ENCODE results near the gene TYRP1.

The TYRP1 gene

GRCh38 chr9:12681620-12682019, 11.6 kb upstream of the TYRP1 start:
- Histone ChIP-seq H3K27ac (ENCODE audit: low read length) (no peak overlapping the region), H3K4me3 (ENCODE audit: low read length) (no peak overlapping the region), H3K79me2 (ENCODE audit: low read length) (no peaks in the 10 kb centered on the region), H2AFZ (ENCODE audit: low read length) (no peak overlapping the region), H3K4me2 (ENCODE audit: low read depth, low read length) (no peak overlapping the region), H3K4me1 (ENCODE audit: low read length) (no peaks in the 10 kb centered on the region), H3F3A (ENCODE audit: insufficient read depth, low read length) (no peaks in the 10 kb centered on the region), H3K9ac (ENCODE audit: low read length) (no peak overlapping the region), H3K27me3 (replicated peaks; ENCODE audit: insufficient read depth, low read length) (no peaks in the 10 kb centered on the region), H4K20me1 (ENCODE audit: insufficient read depth, low read length) (no peaks in the 10 kb centered on the region), H3K9me3 (replicated peaks; ENCODE audit: insufficient read depth, low read length) (no peaks in the 10 kb centered on the region), H3K36me3 (replicated peaks; ENCODE audit: insufficient read depth, low read length) (no peaks in the 10 kb centered on the region), H3K9me2 (replicated peaks; ENCODE audit: insufficient read depth, low read length) (no peaks in the 10 kb centered on the region)
- DNase-seq, result no peak
- no peak for TF ChIP-seq CTCF (IDR thresholded peaks at IDR 0.05; ENCODE audit: low read length)
- TF ChIP-seq EZH2phosphoT487 (IDR thresholded peaks at IDR 0.05; ENCODE audit: low read length), result no peak
- TF ChIP-seq EZH2 (optimal IDR thresholded peaks at IDR 0.05; ENCODE audit: low read depth, low read length), result no peak

GRCh38 chr9:12684974-12685373, 8.2 kb upstream of the TYRP1 start:
- TF ChIP-seq EZH2phosphoT487 (IDR thresholded peaks at IDR 0.05; ENCODE audit: low read length) (no peak), EZH2 (optimal IDR thresholded peaks at IDR 0.05; ENCODE audit: low read depth, low read length) (no peak), CTCF (IDR thresholded peaks at IDR 0.05; ENCODE audit: low read length) (no peak)
- Histone ChIP-seq H3K9ac (ENCODE audit: low read length) (no peak overlapping the region), H3K4me2 (ENCODE audit: low read depth, low read length) (no peak overlapping the region), H2AFZ (ENCODE audit: low read length) (no peak overlapping the region), H3F3A (ENCODE audit: insufficient read depth, low read length) (no peaks in the 10 kb centered on the region), H3K79me2 (ENCODE audit: low read length) (no peaks in the 10 kb centered on the region), H3K36me3 (replicated peaks; ENCODE audit: insufficient read depth, low read length) (no peaks in the 10 kb centered on the region), H4K20me1 (ENCODE audit: insufficient read depth, low read length) (no peaks in the 10 kb centered on the region), H3K9me2 (replicated peaks; ENCODE audit: insufficient read depth, low read length) (no peaks in the 10 kb centered on the region), H3K27ac (ENCODE audit: low read length) (no peak overlapping the region), H3K9me3 (replicated peaks; ENCODE audit: insufficient read depth, low read length) (no peaks in the 10 kb centered on the region), H3K4me1 (ENCODE audit: low read length) (no peaks in the 10 kb centered on the region), H3K27me3 (replicated peaks; ENCODE audit: insufficient read depth, low read length) (no peaks in the 10 kb centered on the region), H3K4me3 (ENCODE audit: low read length) (no peak overlapping the region)
- DNase-seq, result no peak

- Histone ChIP-seq H3K79me2 (ENCODE audit: low read length) (no peaks in the 10 kb centered on the region), H4K20me1 (ENCODE audit: insufficient read depth, low read length) (no peaks in the 10 kb centered on the region), H3K9me3 (replicated peaks; ENCODE audit: insufficient read depth, low read length) (no peaks in the 10 kb centered on the region), H2AFZ (ENCODE audit: low read length) (no peak overlapping the region), H3K9me2 (replicated peaks; ENCODE audit: insufficient read depth, low read length) (no peaks in the 10 kb centered on the region), H3F3A (ENCODE audit: insufficient read depth, low read length) (no peaks in the 10 kb centered on the region), H3K4me2 (ENCODE audit: low read depth, low read length) (no peak overlapping the region), H3K36me3 (replicated peaks; ENCODE audit: insufficient read depth, low read length) (no peaks in the 10 kb centered on the region), H3K9ac (ENCODE audit: low read length) (no peak overlapping the region), H3K4me1 (ENCODE audit: low read length) (no peaks in the 10 kb centered on the region), H3K27me3 (replicated peaks; ENCODE audit: insufficient read depth, low read length) (no peaks in the 10 kb centered on the region), H3K4me3 (ENCODE audit: low read length) (no peak overlapping the region), H3K27ac (ENCODE audit: low read length) (no peak overlapping the region)
- DNase-seq, result no peak
- TF ChIP-seq EZH2 (optimal IDR thresholded peaks at IDR 0.05; ENCODE audit: low read depth, low read length), result no peak
- no peak for TF ChIP-seq EZH2phosphoT487 (IDR thresholded peaks at IDR 0.05; ENCODE audit: low read length)
- TF ChIP-seq CTCF (IDR thresholded peaks at IDR 0.05; ENCODE audit: low read length), result no peak
Observed at GRCh38 chr9:12689233-12689632, 4.0 kb upstream of the TYRP1 start.

Data from MM.1S (cell line).